ENCODE measurements around the gene COL6A2.
A peak's percentile ranks its signal among the peaks of the same experiment; 100 is the strongest.

COL6A2 gene

DNA sequence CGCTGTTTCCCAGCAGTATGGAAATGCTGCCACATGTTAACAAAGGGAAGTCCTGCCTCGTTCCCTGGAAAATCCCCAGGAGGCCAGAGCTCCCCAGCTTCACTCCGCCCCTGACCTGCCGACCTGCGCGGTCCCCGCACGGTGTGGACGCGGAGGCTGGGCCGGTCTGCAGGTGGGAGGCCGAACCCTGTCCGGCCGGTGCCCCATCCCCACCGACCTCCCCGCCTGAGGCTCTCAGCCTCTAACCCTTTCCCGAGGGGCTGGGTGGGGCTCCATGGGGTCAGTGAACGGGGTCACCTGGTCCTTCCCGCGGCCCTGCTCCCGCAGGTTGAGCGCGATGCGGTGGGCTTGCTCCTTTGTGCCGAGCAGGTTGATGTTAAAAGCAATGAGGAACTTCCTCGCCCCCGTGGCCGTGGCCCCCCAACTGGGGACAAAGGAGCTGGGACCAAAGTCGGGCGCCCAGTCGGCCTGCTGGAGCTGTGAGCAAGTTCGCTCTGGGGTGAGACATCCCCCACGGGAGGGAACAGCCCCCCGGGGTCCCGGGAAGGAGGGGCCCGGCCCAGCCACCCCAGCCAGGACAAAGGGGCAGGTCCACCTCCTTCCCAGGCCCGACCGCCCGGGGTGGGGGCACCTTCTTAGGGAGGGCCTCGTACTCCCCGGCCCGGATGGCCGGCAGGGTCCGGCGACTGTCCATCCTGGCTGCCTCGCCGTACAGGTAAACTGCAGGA is 53.5 kb downstream of the COL6A2 start:
- no peak for TF ChIP-seq FOXA1 (IDR thresholded peaks at IDR 0.05)
- TF ChIP-seq, protein P1, sequence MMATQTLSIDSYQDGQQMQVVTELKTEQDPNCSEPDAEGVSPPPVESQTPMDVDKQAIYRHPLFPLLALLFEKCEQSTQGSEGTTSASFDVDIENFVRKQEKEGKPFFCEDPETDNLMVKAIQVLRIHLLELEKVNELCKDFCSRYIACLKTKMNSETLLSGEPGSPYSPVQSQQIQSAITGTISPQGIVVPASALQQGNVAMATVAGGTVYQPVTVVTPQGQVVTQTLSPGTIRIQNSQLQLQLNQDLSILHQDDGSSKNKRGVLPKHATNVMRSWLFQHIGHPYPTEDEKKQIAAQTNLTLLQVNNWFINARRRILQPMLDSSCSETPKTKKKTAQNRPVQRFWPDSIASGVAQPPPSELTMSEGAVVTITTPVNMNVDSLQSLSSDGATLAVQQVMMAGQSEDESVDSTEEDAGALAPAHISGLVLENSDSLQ (IDR thresholded peaks at IDR 0.05) = no peak
- TF ChIP-seq ARNT (IDR thresholded peaks at IDR 0.05) = no peak
- no peak for TF ChIP-seq ZNF384 (IDR thresholded peaks at IDR 0.05)
- no peak for TF ChIP-seq CTBP1 (IDR thresholded peaks at IDR 0.05; ENCODE audit: borderline replicate concordance)
- no peak for TF ChIP-seq SP1 (IDR thresholded peaks at IDR 0.05)
- no peak for TF ChIP-seq L3MBTL2 (conservative IDR thresholded peaks at IDR 0.05)
- no peak for TF ChIP-seq NFRKB (IDR thresholded peaks at IDR 0.05)
- TF ChIP-seq TARDBP (IDR thresholded peaks at IDR 0.05) = no peak
- no peak for TF ChIP-seq FOXM1 (IDR thresholded peaks at IDR 0.05; ENCODE audit: borderline replicate concordance)
- TF ChIP-seq BHLHE40 (IDR thresholded peaks at IDR 0.05; ENCODE audit: borderline replicate concordance) = no peak
- no peak for TF ChIP-seq HDGF (IDR thresholded peaks at IDR 0.05; ENCODE audit: borderline replicate concordance)
- no peak for TF ChIP-seq ELF4 (IDR thresholded peaks at IDR 0.05)
- no peak for DNase-seq (ENCODE audit: extremely low spot score)
- ChIA-PET POLR2A (no interaction called here), CTCF (no interaction called here)

DNA sequence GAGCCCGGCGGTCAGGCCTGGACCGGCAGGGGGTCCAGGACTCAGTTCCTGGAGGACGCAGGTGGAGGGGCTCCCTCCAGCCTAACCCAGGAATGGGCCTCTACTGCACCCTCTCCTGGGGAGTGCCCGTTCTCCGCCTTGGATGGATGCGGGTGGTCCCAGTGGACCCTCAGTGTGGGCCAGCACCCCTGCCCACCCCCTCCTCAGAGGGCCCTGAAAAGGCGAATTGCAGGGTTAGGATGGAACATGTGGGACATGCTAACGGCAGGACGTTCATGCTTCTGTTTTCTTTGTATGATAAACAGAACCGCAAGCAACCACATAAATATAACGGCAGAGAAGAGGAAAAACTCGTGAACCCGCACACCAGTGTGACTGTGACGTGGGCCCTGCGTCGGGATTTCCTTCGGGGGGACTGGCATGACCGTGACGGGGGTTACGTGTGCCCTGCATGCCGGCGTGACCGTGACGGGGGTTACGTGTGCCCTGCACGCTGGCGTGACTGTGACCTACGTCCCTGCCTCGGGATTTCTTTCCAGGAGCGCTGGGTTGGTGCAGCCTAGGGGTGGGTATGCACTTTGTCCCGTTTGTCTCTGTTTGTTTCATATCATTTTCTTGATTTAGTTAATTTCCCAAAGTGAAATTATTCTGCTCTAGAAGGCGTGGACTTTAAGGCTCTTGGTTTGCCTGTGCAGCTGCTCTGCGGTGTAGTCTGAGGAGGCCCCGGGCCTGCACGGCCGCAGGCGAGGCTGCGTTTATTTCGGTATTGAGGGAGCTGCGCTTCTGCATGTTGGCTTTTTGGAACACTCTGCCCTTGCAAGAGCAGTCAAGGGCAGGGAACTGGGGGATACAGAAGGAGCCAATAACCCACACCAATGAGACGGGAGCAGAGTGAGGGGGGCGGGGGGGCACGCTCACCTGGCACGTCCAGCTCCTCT is 54.3 kb downstream of the COL6A2 start:
- ChIA-PET CTCF (interaction anchor here (0.6 to 1.5 kb wide), 6 partner anchors 9 to 173 kb away, joined by 3 to 14 read pairs (median 4); no protein-coding TSS in a partner anchor), POLR2A (interaction anchor here (0.7 to 1.2 kb wide), 3 partner anchors 9 to 167 kb away, joined by 3 to 5 read pairs (median 4); no protein-coding TSS in a partner anchor)
- TF ChIP-seq ZNF384 (IDR thresholded peaks at IDR 0.05) = no peak
- TF ChIP-seq FOXK2 (IDR thresholded peaks at IDR 0.05) = no peak
- no peak for TF ChIP-seq ARNT (IDR thresholded peaks at IDR 0.05)
- no peak for TF ChIP-seq SP1 (IDR thresholded peaks at IDR 0.05)
- no peak for DNase-seq (ENCODE audit: extremely low spot score)

DNA sequence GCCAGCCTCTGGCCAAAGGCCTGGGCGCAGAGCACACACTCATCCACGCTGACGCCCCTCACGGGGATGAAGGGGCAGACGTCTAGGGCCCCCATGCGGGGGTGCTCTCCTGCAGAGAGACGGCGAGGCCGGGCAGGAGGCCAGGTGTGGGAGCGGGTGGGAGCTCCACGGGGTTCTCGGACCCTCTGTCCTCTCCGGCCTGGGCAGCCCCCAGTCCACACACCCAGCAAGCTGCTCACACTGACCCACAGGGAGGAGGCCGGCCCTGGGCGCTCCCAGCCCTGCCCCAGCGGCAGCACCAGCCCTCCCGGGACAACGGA is 55.0 kb downstream of the COL6A2 start:
- POLR2A ChIA-PET = interaction anchor here (0.7 to 1.2 kb wide), 4 partner anchors 9 to 166 kb away, joined by 3 to 5 read pairs (median 4); partner anchors contain the start of gene YBEY

DNA sequence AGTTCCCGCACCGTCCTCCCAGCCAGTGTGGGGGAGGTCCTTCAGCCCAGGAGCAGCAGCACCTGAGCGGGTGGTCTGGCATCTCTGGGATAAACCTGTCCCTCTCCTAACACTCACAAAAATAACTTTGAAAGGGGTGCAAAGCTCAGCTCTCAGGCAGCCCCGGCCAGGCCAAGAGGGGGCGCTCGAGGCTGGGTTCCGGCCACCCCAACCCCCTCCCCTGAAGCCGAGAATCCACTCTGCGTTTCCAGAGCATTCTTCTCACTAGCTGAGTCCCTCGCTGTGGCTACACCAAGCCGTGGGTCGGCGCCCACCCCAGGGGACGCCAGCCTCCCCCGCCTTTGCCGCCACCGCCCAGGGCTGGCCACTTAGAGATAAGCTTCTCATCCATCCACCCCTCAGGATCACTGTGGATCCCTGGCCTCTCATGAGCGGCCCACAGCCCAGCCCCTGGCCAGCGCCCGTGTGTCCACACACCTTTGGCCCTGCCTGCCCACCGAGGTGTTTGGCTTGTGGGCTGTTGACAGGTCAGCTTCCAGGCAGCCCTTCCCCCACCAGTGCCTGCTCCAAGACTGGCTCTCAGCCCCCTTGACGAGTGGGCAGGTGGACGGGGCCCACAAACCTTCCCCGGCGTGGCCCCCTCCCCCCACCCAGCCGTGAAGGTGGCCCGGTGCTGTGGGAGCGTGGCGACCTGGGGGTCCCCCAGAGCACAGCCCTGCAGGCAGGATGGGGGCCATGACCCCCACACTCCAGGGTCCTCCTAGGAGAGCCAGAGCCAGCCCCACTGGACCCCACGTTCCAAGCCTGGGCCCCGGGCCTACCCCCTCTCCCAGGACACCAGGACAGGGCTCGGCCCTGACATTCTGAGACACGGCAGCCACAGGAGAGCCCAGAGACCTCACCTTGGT is 55.6 kb downstream of the COL6A2 start:
- peak; percentile 84 for DNase-seq (ENCODE audit: extremely low spot score)
- ChIA-PET POLR2A (interaction anchor here (0.7 to 1.2 kb wide), 4 partner anchors 10 to 166 kb away, joined by 3 to 5 read pairs (median 4); partner anchors contain the start of gene YBEY), CTCF (interaction anchor here (0.6 to 1.5 kb wide), 7 partner anchors 10 to 183 kb away, joined by 3 to 14 read pairs (median 4); no protein-coding TSS in a partner anchor)
- no peak for TF ChIP-seq BHLHE40 (IDR thresholded peaks at IDR 0.05; ENCODE audit: borderline replicate concordance)
- no peak for TF ChIP-seq LEF1 (IDR thresholded peaks at IDR 0.05; ENCODE audit: borderline replicate concordance)
- TF ChIP-seq, protein P1 (IDR thresholded peaks at IDR 0.05) = no peak
- no peak for TF ChIP-seq SUZ12 (IDR thresholded peaks at IDR 0.05)
- TF ChIP-seq FOXA1 (IDR thresholded peaks at IDR 0.05) = no peak
- no peak for TF ChIP-seq TARDBP (IDR thresholded peaks at IDR 0.05)
- no peak for TF ChIP-seq ELF4 (IDR thresholded peaks at IDR 0.05)
- TF ChIP-seq HDGF (IDR thresholded peaks at IDR 0.05; ENCODE audit: borderline replicate concordance) = no peak
- no peak for TF ChIP-seq SP1 (IDR thresholded peaks at IDR 0.05)
- TF ChIP-seq L3MBTL2 (conservative IDR thresholded peaks at IDR 0.05) = no peak
- TF ChIP-seq FOXM1 (IDR thresholded peaks at IDR 0.05; ENCODE audit: borderline replicate concordance) = no peak
- TF ChIP-seq ZNF384 (IDR thresholded peaks at IDR 0.05) = no peak

More for the DNA sequence above, 55.0 kb downstream of the COL6A2 start:
- no peak for DNase-seq (ENCODE audit: extremely low spot score)
- TF ChIP-seq, protein P1 (IDR thresholded peaks at IDR 0.05) = no peak
- TF ChIP-seq CTBP1 (IDR thresholded peaks at IDR 0.05; ENCODE audit: borderline replicate concordance) (no peak), ARNT (IDR thresholded peaks at IDR 0.05) (no peak), HDGF (IDR thresholded peaks at IDR 0.05; ENCODE audit: borderline replicate concordance) (no peak), ELF4 (IDR thresholded peaks at IDR 0.05) (no peak), ZNF384 (IDR thresholded peaks at IDR 0.05) (no peak), NFRKB (IDR thresholded peaks at IDR 0.05) (no peak), FOXK2 (IDR thresholded peaks at IDR 0.05) (no peak), TARDBP (IDR thresholded peaks at IDR 0.05) (no peak), SUZ12 (IDR thresholded peaks at IDR 0.05) (no peak), FOXM1 (IDR thresholded peaks at IDR 0.05; ENCODE audit: borderline replicate concordance) (no peak), SP1 (IDR thresholded peaks at IDR 0.05) (no peak)
- CTCF ChIA-PET = interaction anchor here (0.6 to 1.5 kb wide), 7 partner anchors 10 to 182 kb away, joined by 3 to 14 read pairs (median 4); no protein-coding TSS in a partner anchor

Data from HEK293T (cell line).